Trophoblast cell (in vitro differentiated cells and primary cell): Measurements from ENCODE around the gene CRYGS.

Experiments
- DNase-seq, 2 donors: peaks; one replicate each; pipeline ENCODE4 v3.0.0-alpha.2; 2016
- H2AFZ ChIP-seq: 2 replicates; pipeline ENCODE4 v1.6.1; 2013; ENCODE audit warnings: low read length, moderate library complexity, mild to moderate bottlenecking; ENCODE audit not compliant: insufficient read depth, poor library complexity
- H2AK5ac ChIP-seq: 2 replicates; pipeline ENCODE4 v1.6.1; 2013; ENCODE audit warnings: mild to moderate bottlenecking, low read length
- H2BK120ac ChIP-seq: 2 replicates; pipeline ENCODE4 v1.6.1; 2013; ENCODE audit warnings: low read length, mild to moderate bottlenecking, moderate library complexity; ENCODE audit not compliant: insufficient read depth, poor library complexity
- H2BK12ac ChIP-seq: 2 replicates; pipeline ENCODE4 v1.6.1; 2013; ENCODE audit warnings: mild to moderate bottlenecking, low read length, moderate library complexity
- H2BK5ac ChIP-seq: 2 replicates; pipeline ENCODE4 v1.6.1; 2013; ENCODE audit warnings: low read length, low read depth, moderate library complexity, mild to moderate bottlenecking; ENCODE audit not compliant: poor library complexity
- H3K14ac ChIP-seq: 2 replicates; pipeline ENCODE4 v1.6.1; 2013; ENCODE audit warnings: mild to moderate bottlenecking, low read length
- H3K18ac ChIP-seq: 2 replicates; pipeline ENCODE4 v1.6.1; 2013; ENCODE audit warnings: mild to moderate bottlenecking, low read length
- H3K23ac ChIP-seq: 2 replicates; pipeline ENCODE4 v1.6.1; 2013; ENCODE audit warnings: low read length
- H3K27ac ChIP-seq: 2 replicates; pipeline ENCODE4 v1.5.1; 2013; ENCODE audit warnings: low read depth, mild to moderate bottlenecking, inconsistent platforms, low read length, moderate library complexity
- H3K27me3 ChIP-seq: 2 replicates; pipeline ENCODE4 v1.6.1; 2013; ENCODE audit warnings: inconsistent platforms, mild to moderate bottlenecking, low read length, moderate library complexity; ENCODE audit not compliant: insufficient read depth
- H3K36me3 ChIP-seq, 2 experiments: 1 replicate in 1 of 2; 2 replicates in 1 of 2; pipeline ENCODE4 v1.6.1; 2013; ENCODE audit warnings: low read length in 2 of 2, mild to moderate bottlenecking in 2 of 2, moderate library complexity in 1 of 2; ENCODE audit not compliant: insufficient read depth in 2 of 2, control insufficient read depth in 1 of 2
- H3K4ac ChIP-seq: 2 replicates; pipeline ENCODE4 v1.6.1; 2013; ENCODE audit warnings: low read depth, mild to moderate bottlenecking, low read length, moderate library complexity
- H3K4me1 ChIP-seq, 2 experiments: 1 replicate in 1 of 2; 2 replicates in 1 of 2; pipeline ENCODE4 v1.6.1; 2013; ENCODE audit warnings: low read length in 2 of 2, mild to moderate bottlenecking in 2 of 2, moderate library complexity in 1 of 2; ENCODE audit not compliant: insufficient read depth in 2 of 2, control insufficient read depth in 1 of 2
- H3K4me2 ChIP-seq: 2 replicates; pipeline ENCODE4 v1.6.1; 2013; ENCODE audit warnings: inconsistent platforms, mild to moderate bottlenecking, low read length, moderate library complexity
- H3K4me3 ChIP-seq: 2 replicates; pipeline ENCODE4 v1.5.1; 2013; ENCODE audit warnings: mild to moderate bottlenecking, low read depth, low read length, inconsistent platforms
- H3K79me1 ChIP-seq: one replicate; pipeline ENCODE4 v1.6.1; 2013; ENCODE audit warnings: low read length
- H3K79me2 ChIP-seq: 2 replicates; pipeline ENCODE4 v1.6.1; 2013; ENCODE audit warnings: low read length, mild to moderate bottlenecking; ENCODE audit not compliant: control insufficient read depth, insufficient read depth, poor library complexity
- H3K9ac ChIP-seq: 2 replicates; pipeline ENCODE4 v1.6.1; 2013; ENCODE audit warnings: mild to moderate bottlenecking, low read length
- H3K9me3 ChIP-seq: 2 replicates; pipeline ENCODE4 v1.6.1; 2013; ENCODE audit warnings: low read depth, mild to moderate bottlenecking, control low read depth, inconsistent platforms, low read length; ENCODE audit not compliant: insufficient read depth
- H4K12ac ChIP-seq: 2 replicates; pipeline ENCODE4 v1.6.1; 2013; ENCODE audit warnings: low read depth, mild to moderate bottlenecking, low read length, moderate library complexity
- H4K8ac ChIP-seq: 2 replicates; pipeline ENCODE4 v1.6.1; 2013; ENCODE audit warnings: low read depth, mild to moderate bottlenecking, low read length, moderate library complexity
- H4K91ac ChIP-seq: one replicate; pipeline ENCODE4 v1.6.1; 2013; ENCODE audit warnings: low read depth, mild to moderate bottlenecking, low read length, moderate library complexity
- WGBS: extraction: QIAGEN DNeasy Blood & Tissue Kit; methylation state at CpG from one replicate; pipeline ENCODE4 v1.1.7; 2013; ENCODE audit warnings: missing lambda C conversion rate; ENCODE audit not compliant: insufficient read length, insufficient coverage; ENCODE audit errors: extremely low coverage; 5-methylcytosine and 5-hydroxymethylcytosine counted together

The CRYGS gene

GRCh38 chr3:186519021-186519658, 25.0 kb downstream of the CRYGS start:
- no CpG with 5 or more reads among the region's 6 CpGs for WGBS
- no peaks in the 10 kb centered on the region for H3K79me1 ChIP-seq
- H3K27ac ChIP-seq: no peak overlapping the region
- H3K9ac ChIP-seq: no peak overlapping the region
- DNase-seq: no peak
- H3K23ac ChIP-seq: no peak overlapping the region
- no peak overlapping the region for H2BK120ac ChIP-seq
- H3K79me2 ChIP-seq: no peaks in the 10 kb centered on the region
- H4K91ac ChIP-seq: no peak overlapping the region
- no peak overlapping the region for H3K18ac ChIP-seq
- no peak overlapping the region for H2AFZ ChIP-seq
- H2BK12ac ChIP-seq: no peak overlapping the region
- no peaks in the 10 kb centered on the region for H3K9me3 ChIP-seq
- H3K4me3 ChIP-seq: no peak overlapping the region
- H3K4ac ChIP-seq: no peak overlapping the region
- H4K12ac ChIP-seq: no peak overlapping the region
- no peak overlapping the region for H3K14ac ChIP-seq
- no peak overlapping the region for H3K4me2 ChIP-seq
- H2BK5ac ChIP-seq: no peak overlapping the region
- H4K8ac ChIP-seq: no peak overlapping the region
- H3K4me1 ChIP-seq: no peaks in the 10 kb centered on the region
- no peak overlapping the region for H2AK5ac ChIP-seq
- H3K27me3 ChIP-seq: no peaks in the 10 kb centered on the region
- H3K36me3 ChIP-seq: no peaks in the 10 kb centered on the region

GRCh38 chr3:186517218-186517617, 27.0 kb downstream of the CRYGS start:
- Histone ChIP-seq H2AK5ac (no peak overlapping the region), H2BK120ac (no peak overlapping the region), H4K12ac (no peak overlapping the region), H3K36me3 (no peaks in the 10 kb centered on the region), H3K4me2 (no peak overlapping the region), H3K27ac (no peak overlapping the region), H3K18ac (no peak overlapping the region), H3K14ac (no peak overlapping the region), H2BK12ac (no peak overlapping the region), H3K4me3 (no peak overlapping the region), H3K9me3 (no peaks in the 10 kb centered on the region), H3K27me3 (no peaks in the 10 kb centered on the region), H3K4me1 (no peaks in the 10 kb centered on the region), H2AFZ (no peak overlapping the region), H4K91ac (no peak overlapping the region), H2BK5ac (no peak overlapping the region), H3K9ac (no peak overlapping the region), H3K23ac (no peak overlapping the region), H3K79me2 (no peaks in the 10 kb centered on the region), H4K8ac (no peak overlapping the region), H3K79me1 (no peaks in the 10 kb centered on the region), H3K4ac (no peak overlapping the region)
- no peak for DNase-seq
- WGBS: no CpG with 5 or more reads among the region's 4 CpGs

GRCh38 chr3:186516646-186517045, 27.5 kb downstream of the CRYGS start:
- no peak for DNase-seq
- Histone ChIP-seq H3K79me2 (no peaks in the 10 kb centered on the region), H3K27me3 (no peaks in the 10 kb centered on the region), H3K23ac (no peak overlapping the region), H2BK12ac (no peak overlapping the region), H3K9me3 (no peaks in the 10 kb centered on the region), H4K12ac (no peak overlapping the region), H2AFZ (no peak overlapping the region), H2BK5ac (no peak overlapping the region), H3K4me1 (no peaks in the 10 kb centered on the region), H3K79me1 (no peaks in the 10 kb centered on the region), H3K9ac (no peak overlapping the region), H2AK5ac (no peak overlapping the region), H3K4ac (no peak overlapping the region), H3K36me3 (no peaks in the 10 kb centered on the region), H3K18ac (no peak overlapping the region), H2BK120ac (no peak overlapping the region), H3K4me2 (no peak overlapping the region), H4K91ac (no peak overlapping the region), H3K14ac (no peak overlapping the region), H4K8ac (no peak overlapping the region), H3K27ac (no peak overlapping the region), H3K4me3 (no peak overlapping the region)
- no CpG with 5 or more reads among the region's 2 CpGs for WGBS

- no peak for DNase-seq
- WGBS: no CpG with 5 or more reads among the region's 4 CpGs
Observed at GRCh38 chr3:186515125-186515524, 29.1 kb downstream of the CRYGS start.

More at GRCh38 chr3:186515125-186515524, 29.1 kb downstream of the CRYGS start:
- Histone ChIP-seq H3K27ac (no peak overlapping the region), H3K18ac (no peak overlapping the region), H3K14ac (no peak overlapping the region), H3K9me3 (no peaks in the 10 kb centered on the region), H2AFZ (no peak overlapping the region), H3K4me1 (no peaks in the 10 kb centered on the region), H3K23ac (no peak overlapping the region), H3K79me2 (no peaks in the 10 kb centered on the region), H3K9ac (no peak overlapping the region), H4K91ac (no peak overlapping the region), H4K8ac (no peak overlapping the region), H3K36me3 (no peaks in the 10 kb centered on the region), H3K4me3 (no peak overlapping the region), H3K4ac (no peak overlapping the region), H3K4me2 (no peak overlapping the region), H2BK120ac (no peak overlapping the region), H2AK5ac (no peak overlapping the region), H3K27me3 (no peaks in the 10 kb centered on the region), H2BK12ac (no peak overlapping the region), H4K12ac (no peak overlapping the region), H2BK5ac (no peak overlapping the region), H3K79me1 (no peaks in the 10 kb centered on the region)
